Measurements from ENCODE around the gene TPST1.
"Not testable (repeated sequence)": the region's sequence is repeated elsewhere in the genome, so short reads cannot be mapped to it uniquely, and the experiment has no call there.

TPST1 gene

DNA sequence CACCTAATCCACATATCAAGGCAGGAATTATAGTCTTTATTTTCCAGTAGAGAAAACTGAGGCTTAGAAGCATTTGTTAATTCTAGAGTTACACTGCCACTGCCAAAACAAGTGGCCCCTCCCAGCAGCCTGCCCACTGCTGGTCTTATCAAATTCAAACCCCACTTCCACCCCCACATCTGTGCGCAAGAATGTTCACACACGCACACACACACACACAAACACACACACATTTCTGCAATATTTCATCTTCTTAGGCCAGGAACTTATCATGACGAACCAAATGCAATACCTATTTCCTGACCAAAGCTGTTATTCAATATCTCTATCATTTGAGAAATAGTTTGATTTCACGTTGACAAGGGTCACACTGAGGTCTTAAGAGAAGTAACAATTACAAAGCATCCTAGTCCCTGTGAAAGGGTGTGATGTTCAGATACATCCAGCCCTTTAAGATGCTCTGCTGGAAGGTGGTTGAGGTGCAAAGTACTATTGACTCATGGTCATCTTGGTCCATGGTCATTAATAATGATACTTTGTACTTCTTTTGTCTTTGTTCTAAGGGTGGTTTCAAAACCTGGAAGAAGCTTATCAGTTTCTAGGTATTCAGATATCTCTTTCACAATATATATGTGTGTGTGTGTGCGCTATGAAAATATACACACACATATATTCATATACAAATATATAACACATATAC, 169.2 kb downstream of the TPST1 start:
- in situ Hi-C loops (cut with MboI; ENCODE audit: low sequenced_read_pairs), result not testable (repeated sequence)

DNA sequence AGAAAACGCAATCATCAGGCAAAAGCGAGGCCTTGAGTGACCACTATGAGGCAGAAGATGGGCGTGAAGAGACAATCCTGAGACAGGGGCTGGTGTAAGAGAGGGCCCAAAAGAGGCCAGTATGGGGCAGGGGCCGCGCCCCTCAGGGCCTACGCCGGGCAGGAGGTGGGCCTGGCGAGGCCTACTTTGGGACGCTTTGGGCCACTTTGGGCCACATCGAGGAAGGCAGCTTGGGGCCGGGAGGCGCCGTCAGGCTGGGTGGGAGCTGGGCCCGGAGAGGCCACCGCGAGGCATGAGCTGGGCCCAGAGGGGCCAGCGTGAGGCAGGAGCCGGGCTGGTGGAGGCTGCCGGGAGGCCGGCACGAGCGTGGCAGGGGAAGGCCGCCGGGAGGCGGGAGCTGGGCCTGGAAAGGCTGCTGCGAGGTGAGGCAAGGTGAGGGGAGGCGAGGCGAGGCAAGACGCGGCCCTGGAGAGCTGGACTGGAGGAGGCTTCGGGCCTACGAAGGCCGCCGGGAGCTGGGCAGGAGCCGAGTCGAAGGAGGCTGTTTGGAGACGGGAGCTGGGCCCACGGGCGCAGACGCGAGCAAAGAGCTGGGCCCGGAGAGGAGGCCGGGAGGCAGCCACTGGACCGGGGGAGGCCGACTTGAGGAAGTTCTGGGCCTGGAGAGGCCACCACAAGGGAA, 171.3 kb downstream of the TPST1 start:
- in situ Hi-C loops (cut with MboI; ENCODE audit: low sequenced_read_pairs), result no loop called here

DNA sequence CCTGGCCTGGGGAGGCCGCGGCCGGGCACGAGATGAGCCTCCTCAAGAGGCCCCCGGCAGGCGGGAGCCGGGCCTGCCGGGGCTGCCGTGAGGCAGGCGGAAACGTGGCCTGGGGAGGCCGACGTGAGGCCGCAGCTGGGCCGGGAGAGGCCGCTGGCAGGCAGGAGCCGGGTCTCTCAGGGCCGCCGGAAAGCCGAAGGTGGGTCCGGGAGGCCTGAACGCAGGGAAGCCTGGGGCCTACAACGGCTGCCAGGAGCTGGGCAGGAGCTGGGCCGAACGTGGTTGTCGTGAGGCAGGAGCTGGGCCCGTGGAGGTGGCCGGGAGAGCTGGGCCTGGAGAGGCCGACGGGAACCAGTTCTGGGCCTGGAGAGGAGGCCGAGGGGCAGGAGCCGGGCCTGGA, 171.9 kb downstream of the TPST1 start:
- in situ Hi-C loops (cut with MboI; ENCODE audit: low sequenced_read_pairs), result no loop called here

DNA sequence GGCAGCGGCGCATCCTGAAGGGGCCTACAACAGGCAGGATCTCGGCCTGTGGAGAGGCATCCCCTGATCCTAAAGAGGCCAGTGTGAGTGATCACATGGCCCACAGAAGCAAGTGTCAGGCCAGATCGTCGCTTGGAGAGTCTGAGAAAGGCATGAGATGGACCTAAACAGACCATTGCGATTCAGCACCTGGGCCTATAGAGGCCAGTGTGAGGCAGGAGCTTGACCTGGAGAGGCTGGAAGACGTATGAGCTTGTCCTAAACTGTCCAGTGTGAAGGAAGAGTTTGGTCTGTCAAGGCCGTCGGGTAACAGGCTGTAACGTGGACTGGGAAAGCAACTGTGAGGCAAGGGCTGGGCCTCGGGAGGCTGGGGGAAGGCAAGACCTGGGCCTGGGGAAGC, 172.6 kb downstream of the TPST1 start:
- in situ Hi-C loops (cut with MboI; ENCODE audit: low sequenced_read_pairs), result no loop called here

DNA sequence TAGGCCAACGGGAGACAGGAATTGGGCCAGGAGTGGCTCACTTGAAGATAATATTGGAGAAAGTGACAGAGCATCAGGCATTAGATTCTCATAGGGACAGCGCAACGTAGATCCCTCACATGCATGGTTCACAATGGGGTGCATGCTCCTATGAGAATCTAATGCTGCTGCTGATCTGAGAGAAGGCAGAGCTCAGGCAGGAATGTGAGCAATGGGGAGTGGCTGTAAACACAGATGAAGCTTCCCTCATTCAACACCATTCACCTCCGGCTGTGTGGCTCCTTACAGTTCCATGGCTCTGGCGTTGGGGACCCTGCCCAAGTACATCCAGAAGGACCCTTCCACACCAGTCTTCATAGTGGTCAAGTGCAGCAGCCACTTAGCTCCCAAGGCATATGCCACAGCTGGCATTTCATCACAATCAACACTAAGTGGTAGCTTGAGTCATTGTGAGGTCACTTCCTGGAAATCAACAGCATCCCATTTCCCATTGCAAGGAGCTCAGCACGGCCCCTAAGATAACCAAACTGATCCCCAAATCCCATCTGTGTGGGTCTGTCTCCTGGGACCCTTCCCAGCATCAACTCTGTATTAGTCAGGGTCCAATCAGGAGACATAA, 174.5 kb downstream of the TPST1 start:
- in situ Hi-C loops (cut with MboI; ENCODE audit: low sequenced_read_pairs), result no loop called here

GRCh38 chr7:66380272-66380888, 175.2 kb downstream of the TPST1 start:
- in situ Hi-C loops (cut with MboI; ENCODE audit: low sequenced_read_pairs), result no loop called here

DNA sequence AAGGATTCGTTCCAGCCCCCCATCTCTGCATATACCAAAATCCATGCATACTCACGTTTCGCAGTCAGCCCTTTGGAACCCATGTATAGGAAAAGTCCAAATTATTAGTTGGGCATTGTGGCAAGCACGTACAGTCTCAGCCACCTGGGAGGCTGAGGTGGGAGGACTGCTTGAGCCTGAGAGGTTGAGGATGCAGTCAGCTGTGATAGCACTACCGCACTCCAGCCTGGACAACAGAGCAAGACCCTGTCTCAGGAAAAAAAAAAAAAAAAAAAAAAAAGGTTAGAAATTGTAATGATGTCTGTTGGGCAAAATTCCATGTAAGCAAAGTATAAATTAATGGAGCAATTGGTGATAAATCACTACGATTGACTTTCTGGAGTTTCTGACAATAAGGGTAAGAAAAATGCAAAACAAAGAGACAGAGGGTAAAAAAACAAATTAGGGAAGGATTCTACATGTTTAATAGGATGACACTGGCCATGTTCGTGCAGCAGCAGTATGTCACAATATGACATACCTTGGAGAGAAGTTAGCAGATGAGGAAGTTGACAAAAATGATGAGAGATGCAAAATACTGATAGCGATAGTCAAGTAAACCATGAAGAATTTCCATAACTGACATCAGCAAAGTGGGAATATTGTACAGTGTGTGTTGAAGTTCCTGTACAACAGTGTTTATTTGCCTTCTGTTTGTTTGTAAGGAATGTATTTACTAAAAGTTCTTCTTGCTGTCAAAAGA, 177.2 kb downstream of the TPST1 start:
- in situ Hi-C loops (cut with MboI; ENCODE audit: low sequenced_read_pairs), result not testable (repeated sequence)

- in situ Hi-C loops (cut with MboI; ENCODE audit: low sequenced_read_pairs), result not testable (repeated sequence)
These were observed 180.2 kb downstream of the TPST1 start for GRCh38 chr7:66385191-66385905.

GRCh38 chr7:66395128-66395571, 190.0 kb downstream of the TPST1 start:
- in situ Hi-C loops (cut with MboI; ENCODE audit: low sequenced_read_pairs), result not testable (repeated sequence)

GRCh38 chr7:66396052-66396451, 190.9 kb downstream of the TPST1 start:
- in situ Hi-C loops (cut with MboI; ENCODE audit: low sequenced_read_pairs), result not testable (repeated sequence)

GRCh38 chr7:66398841-66399240, 193.7 kb downstream of the TPST1 start:
- in situ Hi-C loops (cut with MboI; ENCODE audit: low sequenced_read_pairs), result not testable (repeated sequence)

DNA sequence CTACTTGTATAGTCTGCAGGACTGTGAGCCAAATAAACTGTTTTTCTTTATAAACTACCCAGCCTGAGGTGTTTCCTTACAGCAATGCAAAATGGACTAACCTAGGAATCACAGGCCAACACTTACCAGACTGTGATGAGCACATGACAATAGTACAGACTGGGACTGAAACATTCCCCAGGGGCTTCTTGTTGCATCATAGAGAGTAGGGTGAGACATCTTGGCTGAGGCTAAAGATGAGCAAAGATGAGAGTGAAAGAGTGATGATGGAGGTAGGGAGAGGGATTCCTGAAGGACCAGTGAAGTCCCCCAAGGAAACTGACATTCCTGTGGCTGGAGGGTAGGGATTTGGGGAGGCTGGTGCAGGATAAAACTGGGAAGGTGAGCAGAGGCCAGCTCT, 194.4 kb downstream of the TPST1 start:
- in situ Hi-C loops (cut with MboI; ENCODE audit: low sequenced_read_pairs), result no loop called here

DNA sequence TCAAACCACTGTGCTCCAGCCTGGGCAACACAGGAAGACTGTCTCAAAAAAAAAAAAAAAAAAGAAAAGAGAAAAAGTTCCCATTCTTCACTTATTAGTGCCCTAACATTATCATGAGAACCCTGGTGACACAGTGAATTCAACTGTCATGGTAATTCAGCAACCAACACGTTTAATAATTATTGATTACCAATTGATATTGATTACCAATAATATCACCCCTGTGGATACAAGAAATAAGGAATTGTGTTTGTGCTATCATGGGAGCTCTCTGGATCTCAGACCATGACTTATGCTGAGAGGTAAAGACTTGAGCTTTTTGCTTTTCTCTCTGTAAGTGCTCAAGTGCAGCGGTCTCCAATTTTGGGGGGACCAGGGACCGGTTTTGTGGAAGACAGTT, 195.3 kb downstream of the TPST1 start:
- in situ Hi-C loops (cut with MboI; ENCODE audit: low sequenced_read_pairs), result no loop called here

GRCh38 chr7:66401126-66401525, 196.0 kb downstream of the TPST1 start:
- in situ Hi-C loops (cut with MboI; ENCODE audit: low sequenced_read_pairs), result not testable (repeated sequence)

DNA sequence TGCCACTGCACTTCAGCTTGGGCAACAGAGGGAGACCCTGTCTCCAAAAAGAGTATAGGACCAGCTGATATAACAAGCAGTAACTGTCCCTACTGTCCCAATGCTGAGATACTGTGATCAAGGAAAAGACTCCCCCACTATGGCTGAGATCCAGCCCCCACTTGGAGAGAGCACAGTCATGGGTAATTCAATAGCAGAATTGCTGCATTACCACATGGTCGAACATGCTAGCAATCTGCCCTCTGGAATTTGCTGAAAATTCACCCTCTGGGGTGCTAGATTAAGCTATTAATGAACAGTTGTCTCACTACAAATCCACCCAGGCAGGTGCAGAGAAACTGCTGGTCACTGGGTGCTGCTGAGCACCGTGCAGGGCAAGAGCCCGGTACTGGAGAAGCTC, 196.8 kb downstream of the TPST1 start:
- in situ Hi-C loops (cut with MboI; ENCODE audit: low sequenced_read_pairs), result not testable (repeated sequence)

DNA sequence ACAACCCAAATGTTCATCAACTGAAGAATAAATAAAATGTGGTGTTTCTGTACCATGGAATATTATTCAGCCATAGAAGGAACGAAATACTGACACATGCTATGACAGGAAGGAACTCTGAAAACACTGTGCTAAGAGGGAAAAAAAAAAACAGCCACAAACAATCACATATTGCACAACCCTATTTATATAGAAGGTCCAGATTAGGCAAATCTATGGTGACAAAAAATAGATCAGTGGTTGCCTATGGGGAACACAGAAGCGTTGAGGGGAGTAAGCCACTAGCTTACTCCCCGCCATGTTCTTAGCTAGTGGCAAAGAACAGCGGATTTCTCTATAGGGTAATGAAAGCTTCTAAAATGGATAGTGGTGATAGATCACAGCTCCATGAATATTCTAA, 198.4 kb downstream of the TPST1 start:
- in situ Hi-C loops (cut with MboI; ENCODE audit: low sequenced_read_pairs), result no loop called here

DNA sequence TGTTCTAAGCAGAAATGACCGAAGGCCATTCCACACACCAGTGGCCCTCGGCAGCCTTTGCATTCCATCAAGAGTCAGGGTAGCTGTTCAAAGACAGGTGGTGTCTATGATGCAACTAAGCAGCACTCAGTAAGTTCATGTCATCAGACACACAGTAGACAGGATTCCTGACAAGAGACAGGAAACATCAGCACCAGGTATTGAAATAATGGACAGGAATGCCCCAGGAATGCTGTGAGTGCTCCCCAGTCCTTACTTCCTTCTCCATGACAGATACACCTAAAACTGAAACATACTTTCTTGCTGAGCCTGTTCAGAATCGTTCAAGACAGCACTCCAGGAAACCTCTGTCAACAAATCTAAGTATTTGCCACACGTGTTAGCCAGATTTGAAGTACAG, 204.4 kb downstream of the TPST1 start:
- in situ Hi-C loops (cut with MboI; ENCODE audit: low sequenced_read_pairs), result no loop called here
